Nucleus accumbens (tissue), 56 donors: ENCODE measurements around the gene SLC17A1.

Experiments used
- DNase-seq, 56 donors: peaks; one replicate each; lab custom pipeline; 2025; lab: John Stamatoyannopoulos, UW

Gene SLC17A1

DNA sequence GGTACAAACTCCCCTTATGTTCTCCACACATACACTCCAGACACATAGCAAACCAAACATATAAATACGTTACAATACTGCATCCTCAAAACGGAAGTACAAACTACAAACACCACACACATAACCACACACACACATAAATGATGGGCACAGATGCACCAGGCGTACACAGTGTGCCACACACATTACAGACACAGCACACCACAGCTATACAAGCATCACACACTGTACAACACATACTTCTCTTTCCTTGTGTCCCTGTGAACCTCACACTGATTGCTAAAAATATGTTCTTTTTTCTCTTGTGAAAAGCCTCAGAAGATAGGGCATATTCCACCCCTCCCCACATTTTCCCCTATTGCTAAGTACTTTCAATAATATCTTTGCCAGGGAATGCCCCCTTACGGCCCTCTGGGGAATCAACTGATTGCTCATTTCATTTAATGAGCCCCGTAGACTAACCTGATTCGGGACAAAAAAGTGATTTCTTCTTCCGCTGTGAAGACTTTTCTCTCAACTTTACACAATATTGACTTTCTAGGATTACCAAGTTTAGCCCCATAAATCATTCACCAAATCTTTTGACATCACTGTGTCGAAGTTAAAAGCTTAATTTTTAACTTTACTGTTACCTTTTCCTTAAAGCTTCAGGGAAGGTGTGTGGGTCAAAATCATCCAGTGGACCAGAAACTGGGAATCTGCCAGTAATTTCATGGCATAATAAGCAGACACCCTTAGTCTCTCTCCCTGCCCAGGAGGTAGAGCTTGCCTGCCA lies at the start of gene SLC17A1:
Gene SLC17A1 (minus strand): TSS at position 521 of the 775 bp plus-strand sequence. CDS start 1,495 bp downstream, outside the sequence.
- no peak for DNase-seq

DNA sequence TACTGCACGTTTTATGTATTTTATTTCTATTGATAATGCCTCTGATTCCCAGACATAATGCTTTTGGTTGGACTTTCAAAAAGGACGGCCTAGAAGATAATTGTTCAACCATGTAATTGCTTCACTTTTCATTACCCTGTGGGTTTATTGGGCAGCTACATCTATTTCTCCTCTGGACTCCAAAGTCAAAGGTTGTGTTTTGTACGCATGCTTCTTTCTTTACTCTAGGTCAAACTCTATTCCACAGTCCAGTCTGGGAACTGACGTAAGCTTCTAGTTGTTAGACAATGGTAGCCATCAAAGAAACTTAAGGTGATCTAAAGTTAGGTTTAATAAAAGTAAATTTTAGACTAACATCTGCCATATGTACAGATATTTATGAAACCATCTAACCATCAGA lies 48.7 kb upstream of the SLC17A1 start:
- no peak for DNase-seq

DNA sequence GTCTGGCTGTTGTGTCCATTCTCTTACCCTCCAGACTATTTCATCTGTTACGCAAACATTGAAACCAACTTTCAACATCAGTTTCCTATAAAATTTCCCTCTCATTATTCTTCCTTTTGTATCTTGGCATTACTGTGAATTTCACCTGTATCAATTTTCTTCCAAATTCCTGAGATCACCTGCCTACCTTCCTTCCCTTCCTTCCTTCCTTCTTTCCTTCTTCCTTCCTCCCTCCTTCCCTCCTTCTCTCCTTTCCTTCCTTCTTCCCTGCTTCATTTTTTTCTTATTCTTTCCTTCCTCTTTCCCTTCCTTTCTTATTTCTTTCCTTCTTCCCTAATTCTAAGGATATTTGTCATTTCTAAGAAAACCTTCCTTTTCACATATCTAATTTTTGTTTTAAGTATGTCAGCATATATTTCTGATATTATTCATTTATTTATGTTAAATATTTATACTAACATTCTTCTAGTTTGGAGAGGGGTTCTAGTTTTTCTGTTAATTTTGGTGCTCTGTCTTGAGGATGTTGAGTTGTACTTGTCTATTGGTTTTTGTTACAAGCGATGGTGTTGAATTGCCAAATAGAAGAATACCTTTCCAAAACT lies 47.0 kb upstream of the SLC17A1 start:
- DNase-seq: no peak

GRCh38 chr6:25875926-25876602 lies 44.2 kb upstream of the SLC17A1 start:
- DNase-seq: no peak

DNA sequence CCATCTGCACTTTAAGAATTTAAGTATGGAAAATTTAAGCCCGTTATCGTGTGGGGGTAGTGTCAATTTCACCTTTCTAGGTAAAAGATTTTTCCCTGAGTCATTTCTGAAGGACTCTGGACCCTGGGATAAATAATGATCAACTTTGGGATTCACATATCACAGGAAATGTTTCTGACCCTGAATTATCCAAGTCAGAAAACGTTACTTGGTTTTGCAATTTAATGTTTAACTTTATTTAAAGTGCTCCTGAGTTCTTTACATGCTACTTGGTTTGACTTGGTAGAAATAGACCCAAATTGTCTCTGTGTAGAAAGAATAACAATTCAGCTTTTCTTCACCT lies 43.7 kb upstream of the SLC17A1 start:
- DNase-seq: no peak

DNA sequence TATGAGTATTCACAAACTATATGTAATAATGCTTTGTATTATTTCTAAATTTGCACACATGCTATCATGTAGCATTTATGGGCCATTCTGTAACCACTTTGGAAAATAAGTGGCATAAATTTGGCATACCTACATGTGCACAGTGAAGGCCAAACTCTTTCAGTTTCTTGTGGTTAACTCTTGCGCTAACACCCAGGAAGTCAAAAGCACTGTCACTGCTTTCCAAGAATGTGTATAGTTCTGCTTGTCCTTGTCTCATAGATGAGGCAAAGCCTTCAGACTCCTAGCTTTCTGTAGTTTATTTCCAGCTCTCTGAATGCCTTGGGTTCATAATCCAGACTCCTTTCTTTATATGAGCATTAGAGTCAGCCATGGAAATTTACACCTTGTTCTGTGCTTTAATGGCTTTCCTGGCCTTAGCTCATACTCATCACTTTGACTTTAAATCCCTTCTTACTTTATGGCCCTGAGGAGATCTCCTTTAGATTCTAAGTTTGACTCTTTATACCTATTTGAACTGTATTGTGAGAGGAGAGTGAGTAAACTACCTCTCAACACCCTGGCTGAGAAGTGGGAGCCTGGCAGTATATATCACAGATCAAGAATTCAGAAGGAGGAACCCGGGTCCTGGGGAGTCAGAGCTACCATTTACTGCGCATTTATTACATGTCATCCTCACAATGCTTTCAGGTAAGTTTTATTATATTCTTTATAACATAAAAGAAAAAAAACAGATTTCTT lies 43.1 kb upstream of the SLC17A1 start:
- no peak for DNase-seq

DNA sequence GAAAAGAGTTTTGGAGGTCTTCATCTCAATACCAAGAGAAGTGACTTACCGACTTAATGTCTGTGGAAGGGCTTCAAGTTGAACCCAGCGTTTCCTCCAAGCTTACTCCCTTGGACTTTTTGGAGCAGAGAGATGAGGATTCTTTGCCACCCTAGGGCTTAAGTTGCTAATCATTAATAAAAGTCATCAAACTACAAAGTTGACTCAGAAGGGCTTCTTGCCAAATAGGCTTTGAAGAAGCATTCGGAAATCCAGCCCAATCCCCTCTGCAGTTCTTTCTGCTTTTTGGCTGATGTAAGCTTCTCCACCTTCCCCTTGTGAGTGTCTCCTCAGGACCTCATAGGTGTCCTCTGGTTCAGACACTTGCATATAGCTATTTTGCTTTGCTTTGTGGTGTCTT lies 42.3 kb upstream of the SLC17A1 start, which contains the start of gene SLC17A3:
Gene SLC17A3 (minus strand): TSS at position 126 of the 400 bp plus-strand sequence. CDS start 5,856 bp downstream, outside the sequence.
- DNase-seq: no peak

GRCh38 chr6:25872814-25873213 lies 41.0 kb upstream of the SLC17A1 start:
- DNase-seq: no peak

- no peak for DNase-seq
Observed at GRCh38 chr6:25869840-25870239, 38.0 kb upstream of the SLC17A1 start.

GRCh38 chr6:25868436-25869183 lies 36.8 kb upstream of the SLC17A1 start:
- DNase-seq: no peak

DNA sequence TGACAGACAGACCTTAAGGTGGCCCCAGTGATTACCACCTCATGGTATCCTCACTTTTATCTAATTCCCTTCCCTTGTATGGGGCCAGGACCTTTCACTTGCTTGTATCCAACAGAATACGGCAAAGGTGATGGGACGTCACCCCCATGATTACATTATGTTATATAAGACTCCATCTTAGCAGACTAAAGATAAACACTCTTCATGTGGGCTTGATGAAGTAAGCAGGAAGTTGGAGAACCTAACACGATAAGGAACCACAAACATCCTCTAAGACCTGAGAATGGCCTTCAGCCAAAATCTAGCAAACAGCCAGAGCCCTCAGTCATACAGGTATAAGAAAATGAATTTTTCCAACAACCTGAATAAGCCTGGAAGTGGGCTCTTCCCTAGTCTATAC lies 34.2 kb upstream of the SLC17A1 start:
- no peak for DNase-seq

DNA sequence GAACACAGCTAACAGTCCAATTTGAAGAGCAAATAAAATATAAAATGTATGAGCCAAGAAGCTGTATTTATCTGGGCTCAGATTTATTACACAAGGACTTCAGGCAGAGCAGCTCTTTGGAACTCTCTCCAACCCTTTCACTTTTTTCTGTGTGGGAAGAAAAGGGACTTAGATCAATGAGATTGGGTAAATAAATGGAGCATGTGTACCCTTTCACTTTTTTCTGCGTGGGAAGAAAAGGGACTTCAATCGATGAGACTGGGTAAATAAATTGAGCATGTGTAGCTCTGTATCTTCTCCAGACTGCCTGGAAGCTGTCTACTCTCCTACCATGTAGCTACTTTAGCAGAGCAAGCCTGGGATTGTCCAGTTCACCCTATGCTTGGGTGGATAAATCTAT lies 31.5 kb upstream of the SLC17A1 start:
- DNase-seq: no peak

DNA sequence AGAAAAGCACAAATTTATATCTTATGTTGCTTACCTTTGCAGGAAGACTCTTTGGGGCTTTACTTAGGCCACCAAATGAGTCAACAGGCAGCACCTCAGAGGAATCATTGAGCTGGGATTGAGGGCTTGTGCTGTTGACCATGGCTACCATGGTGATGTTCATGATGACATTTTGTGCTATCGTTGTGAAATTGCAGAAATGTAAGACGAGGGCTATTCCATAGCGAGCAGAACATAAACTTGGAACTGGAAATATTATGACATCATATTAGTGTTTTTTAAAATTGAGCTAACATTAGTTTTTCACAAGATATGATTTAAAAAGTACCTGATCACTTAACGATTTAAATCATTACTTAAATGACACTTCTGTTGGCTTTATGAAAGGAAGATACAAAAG lies 30.3 kb upstream of the SLC17A1 start:
- DNase-seq: no peak

DNA sequence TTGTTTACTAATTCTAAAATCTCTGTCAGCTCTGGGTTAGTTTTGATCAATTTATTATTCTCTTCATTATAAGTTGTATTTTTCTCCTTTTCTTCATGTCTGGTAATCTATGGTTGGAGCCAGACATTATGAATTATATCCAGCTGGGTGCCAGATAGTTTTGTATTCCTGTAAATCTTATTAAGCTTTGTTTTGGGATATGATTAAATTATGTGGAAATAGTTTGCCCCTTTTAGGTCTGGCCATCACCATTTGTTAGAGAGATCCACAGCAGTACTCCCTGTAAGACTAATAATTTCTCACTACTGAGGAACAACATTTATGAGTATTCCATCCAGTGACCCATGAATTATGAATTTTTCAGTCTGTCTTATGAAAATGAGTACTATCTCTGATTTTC lies 20.9 kb upstream of the SLC17A1 start:
- no peak for DNase-seq

- no peak for DNase-seq
Observed at GRCh38 chr6:25851961-25852360, 20.1 kb upstream of the SLC17A1 start.

DNA sequence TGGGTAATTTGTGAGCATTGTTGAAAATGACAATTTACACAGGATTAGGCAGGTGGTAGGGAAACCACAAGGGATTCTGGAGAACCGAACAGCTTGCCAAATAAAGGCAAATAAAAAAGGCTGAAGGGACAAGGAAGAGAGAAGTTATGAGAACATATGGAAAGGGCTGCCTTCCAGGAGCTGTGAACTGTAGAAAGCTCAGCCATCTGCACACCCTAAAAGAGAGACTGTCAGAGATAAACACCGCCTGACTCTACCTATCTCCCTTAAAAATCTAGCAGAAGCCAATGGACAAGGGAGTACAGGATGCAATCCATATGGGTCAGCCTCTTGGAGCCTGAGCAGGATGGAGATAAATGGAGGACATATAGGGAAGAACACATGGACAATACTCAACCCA lies 12.7 kb upstream of the SLC17A1 start:
- DNase-seq: no peak

GRCh38 chr6:25842526-25842925 lies 10.7 kb upstream of the SLC17A1 start:
- no peak for DNase-seq

GRCh38 chr6:25835442-25836283 lies 3.8 kb upstream of the SLC17A1 start:
- DNase-seq: no peak

- DNase-seq: no peak
Observed at GRCh38 chr6:25834950-25835349, 3.1 kb upstream of the SLC17A1 start.
